Measurements from ENCODE around the gene INSR.

The INSR gene

DNA sequence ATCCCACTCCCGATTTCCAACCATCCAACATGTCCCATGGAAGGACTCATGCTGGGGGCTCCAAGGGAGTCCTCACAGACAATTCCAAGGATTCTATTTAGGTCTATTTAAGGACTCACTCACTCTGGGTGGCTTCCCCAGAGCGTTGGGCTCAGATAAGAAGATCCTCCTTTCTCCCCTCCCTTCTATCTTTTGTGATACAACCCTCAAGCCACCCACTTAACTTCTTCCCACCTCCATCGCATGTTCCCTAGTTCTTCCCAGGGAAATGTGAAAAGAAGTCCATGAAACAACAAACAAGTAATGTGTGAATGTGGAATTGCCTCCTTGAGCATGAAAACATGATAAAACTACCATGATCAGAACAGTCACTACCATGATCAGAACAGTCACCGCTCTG lies 29.4 kb downstream of the INSR start:
- Histone ChIP-seq H2BK5ac (ENCODE audit: low read depth, low read length, poor library complexity) (no peak overlapping the region), H3K4me1 (ENCODE audit: control insufficient read depth in 1 of 2, insufficient read depth in 2 of 2, low read length in 2 of 2) (no peaks in the 10 kb centered on the region), H3K36me3 (ENCODE audit: control insufficient read depth in 1 of 2, insufficient read depth in 2 of 2, low read length in 2 of 2) (peaks cover 4 to 7% of the 10 kb centered on the region in 2 experiments), H3K79me2 (ENCODE audit: control insufficient read depth, insufficient read depth, low read length, poor library complexity) (no peaks in the 10 kb centered on the region), H4K91ac (ENCODE audit: low read depth, low read length) (no peak overlapping the region), H3K79me1 (ENCODE audit: low read length) (no peaks in the 10 kb centered on the region), H4K8ac (ENCODE audit: low read depth, low read length) (no peak overlapping the region), H4K12ac (ENCODE audit: low read depth, low read length) (no peak overlapping the region), H3K4me2 (ENCODE audit: low read length) (no peak overlapping the region), H3K23ac (ENCODE audit: low read length) (no peak overlapping the region), H3K4me3 (ENCODE audit: low read depth, low read length) (no peak overlapping the region), H2AK5ac (ENCODE audit: low read length) (no peak overlapping the region), H3K9me3 (ENCODE audit: insufficient read depth, low read depth, low read length) (no peaks in the 10 kb centered on the region), H3K4ac (ENCODE audit: low read depth, low read length) (no peak overlapping the region), H3K27ac (ENCODE audit: low read depth, low read length) (no peak overlapping the region), H3K18ac (ENCODE audit: low read length) (no peak overlapping the region), H3K27me3 (ENCODE audit: insufficient read depth, low read length) (no peaks in the 10 kb centered on the region), H3K9ac (ENCODE audit: low read length) (no peak overlapping the region), H2AFZ (ENCODE audit: insufficient read depth, low read length, poor library complexity) (no peak overlapping the region), H2BK12ac (ENCODE audit: low read length) (no peak overlapping the region), H2BK120ac (ENCODE audit: insufficient read depth, low read length, poor library complexity) (no peak overlapping the region), H3K14ac (ENCODE audit: low read length) (no peak overlapping the region)
- WGBS (ENCODE audit: extremely low coverage, insufficient coverage, insufficient read length): 100% methylated on average over 1 of the region's 4 CpGs
- no peak for DNase-seq

DNA sequence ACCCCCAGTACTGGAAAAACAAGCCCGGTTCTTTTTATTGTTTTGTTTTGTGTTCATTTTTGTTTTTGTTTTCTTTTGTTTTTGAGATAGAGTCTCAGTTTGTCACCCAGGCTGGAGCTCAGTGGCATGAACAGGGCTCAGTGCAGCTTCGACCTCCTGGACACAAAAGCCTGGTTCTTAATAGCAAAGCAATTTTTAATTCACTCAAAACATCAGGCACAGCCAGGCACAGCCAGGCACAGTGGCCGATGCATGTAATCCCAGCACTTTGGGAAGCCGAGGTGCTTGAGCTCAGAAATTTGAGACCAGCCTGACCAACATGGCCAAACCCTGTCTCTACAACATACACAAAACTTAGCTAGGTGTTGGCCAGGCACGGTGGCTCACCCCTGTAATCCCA lies 30.7 kb downstream of the INSR start:
- no peak overlapping the region for H2AFZ ChIP-seq (ENCODE audit: insufficient read depth, low read length, poor library complexity)
- H3K4me1 ChIP-seq (ENCODE audit: control insufficient read depth in 1 of 2, insufficient read depth in 2 of 2, low read length in 2 of 2): no peaks in the 10 kb centered on the region
- WGBS (ENCODE audit: extremely low coverage, insufficient coverage, insufficient read length): no CpG with 5 or more reads among the region's 5 CpGs
- no peak for DNase-seq
- no peak overlapping the region for H3K23ac ChIP-seq (ENCODE audit: low read length)
- no peak overlapping the region for H3K9ac ChIP-seq (ENCODE audit: low read length)
- no peaks in the 10 kb centered on the region for H3K27me3 ChIP-seq (ENCODE audit: insufficient read depth, low read length)
- peaks cover 4 to 7% of the 10 kb centered on the region in 2 experiments for H3K36me3 ChIP-seq (ENCODE audit: control insufficient read depth in 1 of 2, insufficient read depth in 2 of 2, low read length in 2 of 2)
- no peak overlapping the region for H4K8ac ChIP-seq (ENCODE audit: low read depth, low read length)
- H3K4me2 ChIP-seq (ENCODE audit: low read length): no peak overlapping the region
- no peak overlapping the region for H2BK5ac ChIP-seq (ENCODE audit: low read depth, low read length, poor library complexity)
- no peak overlapping the region for H2BK12ac ChIP-seq (ENCODE audit: low read length)
- H3K79me2 ChIP-seq (ENCODE audit: control insufficient read depth, insufficient read depth, low read length, poor library complexity): no peaks in the 10 kb centered on the region
- no peaks in the 10 kb centered on the region for H3K9me3 ChIP-seq (ENCODE audit: insufficient read depth, low read depth, low read length)
- H3K4ac ChIP-seq (ENCODE audit: low read depth, low read length): no peak overlapping the region
- H2BK120ac ChIP-seq (ENCODE audit: insufficient read depth, low read length, poor library complexity): no peak overlapping the region
- H4K91ac ChIP-seq (ENCODE audit: low read depth, low read length): no peak overlapping the region
- H3K18ac ChIP-seq (ENCODE audit: low read length): no peak overlapping the region
- no peak overlapping the region for H3K27ac ChIP-seq (ENCODE audit: low read depth, low read length)
- H3K14ac ChIP-seq (ENCODE audit: low read length): no peak overlapping the region
- H4K12ac ChIP-seq (ENCODE audit: low read depth, low read length): no peak overlapping the region
- H2AK5ac ChIP-seq (ENCODE audit: low read length): no peak overlapping the region
- H3K4me3 ChIP-seq (ENCODE audit: low read depth, low read length): no peak overlapping the region
- no peaks in the 10 kb centered on the region for H3K79me1 ChIP-seq (ENCODE audit: low read length)

DNA sequence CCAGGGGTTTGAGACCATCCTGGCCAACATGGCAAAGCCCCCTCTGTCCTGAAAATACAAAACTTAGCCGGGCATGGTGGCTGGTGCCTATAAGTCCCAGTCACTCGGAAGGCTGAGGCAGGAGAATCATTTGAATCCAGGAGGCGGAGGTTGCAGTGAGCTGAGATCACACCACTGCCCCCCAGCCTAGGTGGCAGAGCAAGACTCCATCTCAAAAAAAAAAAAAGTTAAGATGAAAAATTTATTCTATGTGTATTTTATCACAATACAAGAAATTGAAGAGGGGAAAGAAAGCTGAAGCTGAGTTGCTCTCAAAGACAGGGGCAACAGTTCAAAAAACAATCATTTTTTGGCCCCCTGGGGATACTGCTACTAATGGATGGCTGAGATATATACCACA lies 31.1 kb downstream of the INSR start:
- Histone ChIP-seq H3K79me1 (ENCODE audit: low read length) (peaks cover 1% of the 10 kb centered on the region), H4K8ac (ENCODE audit: low read depth, low read length) (no peak overlapping the region), H2AK5ac (ENCODE audit: low read length) (no peak overlapping the region), H3K27me3 (ENCODE audit: insufficient read depth, low read length) (no peaks in the 10 kb centered on the region), H2BK5ac (ENCODE audit: low read depth, low read length, poor library complexity) (no peak overlapping the region), H4K91ac (ENCODE audit: low read depth, low read length) (no peak overlapping the region), H3K79me2 (ENCODE audit: control insufficient read depth, insufficient read depth, low read length, poor library complexity) (no peaks in the 10 kb centered on the region), H3K18ac (ENCODE audit: low read length) (no peak overlapping the region), H2BK12ac (ENCODE audit: low read length) (peak overlapping the region; percentile 38), H3K36me3 (ENCODE audit: control insufficient read depth in 1 of 2, insufficient read depth in 2 of 2, low read length in 2 of 2) (peaks cover 4 to 7% of the 10 kb centered on the region in 2 experiments), H2BK120ac (ENCODE audit: insufficient read depth, low read length, poor library complexity) (no peak overlapping the region), H3K9ac (ENCODE audit: low read length) (no peak overlapping the region), H3K23ac (ENCODE audit: low read length) (no peak overlapping the region), H3K4me2 (ENCODE audit: low read length) (no peak overlapping the region), H3K14ac (ENCODE audit: low read length) (no peak overlapping the region), H3K4me1 (ENCODE audit: control insufficient read depth in 1 of 2, insufficient read depth in 2 of 2, low read length in 2 of 2) (no peaks in the 10 kb centered on the region), H3K27ac (ENCODE audit: low read depth, low read length) (no peak overlapping the region), H2AFZ (ENCODE audit: insufficient read depth, low read length, poor library complexity) (no peak overlapping the region), H3K9me3 (ENCODE audit: insufficient read depth, low read depth, low read length) (no peaks in the 10 kb centered on the region), H3K4me3 (ENCODE audit: low read depth, low read length) (no peak overlapping the region), H3K4ac (ENCODE audit: low read depth, low read length) (no peak overlapping the region), H4K12ac (ENCODE audit: low read depth, low read length) (no peak overlapping the region)
- DNase-seq: no peak
- no CpG with 5 or more reads among the region's 3 CpGs for WGBS (ENCODE audit: extremely low coverage, insufficient coverage, insufficient read length)

DNA sequence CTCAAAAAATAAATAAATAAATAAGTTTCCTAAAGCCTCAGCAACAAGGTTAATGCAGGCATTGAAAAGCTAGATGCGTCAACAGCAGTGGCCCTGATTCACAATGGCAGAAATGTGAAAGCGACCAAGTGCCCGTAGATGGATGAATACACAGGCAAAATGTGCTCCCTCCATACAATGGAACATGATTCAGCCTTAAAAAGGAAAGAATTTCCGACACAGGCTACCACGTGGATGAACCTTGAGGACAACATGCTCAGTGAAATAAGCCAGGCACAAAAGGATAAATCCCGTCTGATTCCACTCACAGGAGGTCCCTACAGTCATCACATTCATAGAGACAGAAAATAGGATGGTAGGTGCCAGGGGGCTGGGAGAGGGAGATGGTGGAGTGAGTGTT lies 31.7 kb downstream of the INSR start:
- Histone ChIP-seq H3K9me3 (ENCODE audit: insufficient read depth, low read depth, low read length) (no peaks in the 10 kb centered on the region), H3K18ac (ENCODE audit: low read length) (no peak overlapping the region), H2AFZ (ENCODE audit: insufficient read depth, low read length, poor library complexity) (no peak overlapping the region), H3K27me3 (ENCODE audit: insufficient read depth, low read length) (no peaks in the 10 kb centered on the region), H2BK120ac (ENCODE audit: insufficient read depth, low read length, poor library complexity) (no peak overlapping the region), H3K79me2 (ENCODE audit: control insufficient read depth, insufficient read depth, low read length, poor library complexity) (no peaks in the 10 kb centered on the region), H3K36me3 (ENCODE audit: control insufficient read depth in 1 of 2, insufficient read depth in 2 of 2, low read length in 2 of 2) (peaks cover 4 to 5% of the 10 kb centered on the region in 2 experiments), H3K4me3 (ENCODE audit: low read depth, low read length) (no peak overlapping the region), H2AK5ac (ENCODE audit: low read length) (no peak overlapping the region), H3K4me1 (ENCODE audit: control insufficient read depth in 1 of 2, insufficient read depth in 2 of 2, low read length in 2 of 2) (peaks cover 5% of the 10 kb centered on the region in 2 experiments), H4K12ac (ENCODE audit: low read depth, low read length) (no peak overlapping the region), H2BK12ac (ENCODE audit: low read length) (no peak overlapping the region), H3K27ac (ENCODE audit: low read depth, low read length) (no peak overlapping the region), H4K91ac (ENCODE audit: low read depth, low read length) (no peak overlapping the region), H3K4me2 (ENCODE audit: low read length) (no peak overlapping the region), H3K79me1 (ENCODE audit: low read length) (peaks cover 6% of the 10 kb centered on the region), H2BK5ac (ENCODE audit: low read depth, low read length, poor library complexity) (no peak overlapping the region), H4K8ac (ENCODE audit: low read depth, low read length) (no peak overlapping the region), H3K9ac (ENCODE audit: low read length) (no peak overlapping the region), H3K4ac (ENCODE audit: low read depth, low read length) (no peak overlapping the region), H3K14ac (ENCODE audit: low read length) (no peak overlapping the region), H3K23ac (ENCODE audit: low read length) (no peak overlapping the region)
- DNase-seq: no peak
- no CpG with 5 or more reads among the region's 6 CpGs for whole genome bisulfite sequencing (ENCODE audit: extremely low coverage, insufficient coverage, insufficient read length)

All from trophoblast cell (in vitro differentiated cells and primary cell).